ENCODE data around the gene FHIT.

- TF ChIP-seq CTCF (conservative IDR thresholded peaks at IDR 0.05; ENCODE audit: low read depth, low read length) (no peak), EZH2 (IDR thresholded peaks at IDR 0.05; ENCODE audit: low read length, unreplicated experiment) (no peak)
Observed at GRCh38 chr3:59796456-59796855, 1454.8 kb downstream of the FHIT start.

Measured in PC-3 (cell line).